Spleen (tissue), 7 donors: Measurements from ENCODE around the gene FZD8.

ENCODE experiments used
- CTCF ChIP-seq, 11 experiments: fragments of 200-600 bp in 7 of 11; fragments of 450-650 bp in 4 of 11; sonication (generic) in 4 of 11; IDR thresholded peaks in 8 of 11; conservative IDR thresholded peaks in 3 of 11; 1 replicate in 7 of 11; 2 replicates in 4 of 11; pipeline versions ENCODE4 v1.4.0 to v1.8.0; 2016 to 2021; ENCODE audit warnings: antibody characterized with exemption in 11 of 11, inconsistent platforms in 4 of 11, mild to moderate bottlenecking in 1 of 11
- POLR2A ChIP-seq, 3 donors: fragments of 450-650 bp; IDR thresholded peaks; one replicate each; pipeline ENCODE4 v1.5.1; 2017; ENCODE audit warnings: antibody characterized with exemption in 3 of 3, mild to moderate bottlenecking in 1 of 3
- POLR2AphosphoS5 ChIP-seq, 3 donors: sonication (generic); formaldehyde crosslinking; IDR thresholded peaks; one replicate each; pipeline ENCODE4 v1.5.1; 2017; ENCODE audit warnings: antibody characterized with exemption in 3 of 3
- donor health status: DM: no; HTN: no; CAD: no; lungs with moderate emphysema.
- donor health status: DM: no; HTN: no; CAD: no.
- donor health status: DM: no; HTN: no; CAD: no.

GRCh38 chr10:35598379-35598778 is 43.7 kb downstream of the FZD8 start:
- TF ChIP-seq CTCF (IDR thresholded peaks at IDR 0.05 in 8 of 11, conservative IDR thresholded peaks at IDR 0.05 in 3 of 11) (no peak), POLR2AphosphoS5 (IDR thresholded peaks at IDR 0.05) (no peak), POLR2A (IDR thresholded peaks at IDR 0.05) (no peak)
